Activated CD4-positive, alpha-beta T cell treated with anti-CD3 and anti-CD28 coated beads, Interleukin-2, amount 50 U/mL, for 4 hours (primary cell): Measurements from ENCODE around the gene IFITM5.
A peak's percentile ranks its signal among the peaks of the same experiment; 100 is the strongest.
"Not testable (repeated sequence)": the region's sequence is repeated elsewhere in the genome, so short reads cannot be mapped to it uniquely, and the experiment has no call there.

Experiments
- DNase-seq, 2 experiments: peaks; one replicate each; pipeline ENCODE4 v3.0.0-alpha.2; 2020

The IFITM5 gene

DNA sequence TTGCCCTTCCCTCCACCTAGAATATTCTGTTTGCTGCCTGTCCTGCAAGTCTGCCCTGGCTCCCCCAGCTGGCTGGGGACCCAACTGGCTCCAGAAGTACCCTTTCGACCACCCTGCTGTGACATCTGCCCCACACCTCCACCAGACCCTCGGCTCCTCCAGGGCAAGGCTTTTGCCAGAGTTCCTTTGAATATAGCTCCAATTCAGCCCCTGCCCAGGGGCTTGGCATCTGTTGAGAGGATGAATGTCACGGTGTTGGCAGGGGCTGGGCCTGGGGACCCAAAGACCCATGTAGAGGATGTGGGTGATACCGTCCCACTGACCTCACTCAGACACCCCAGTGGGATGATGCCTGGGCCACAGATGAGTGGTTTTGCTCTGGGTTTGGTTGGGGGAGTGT is 17.2 kb downstream of the IFITM5 start:
- DNase-seq: no peak

- no peak for DNase-seq
Measured at GRCh38 chr11:281486-282161, 17.7 kb downstream of the IFITM5 start.

DNA sequence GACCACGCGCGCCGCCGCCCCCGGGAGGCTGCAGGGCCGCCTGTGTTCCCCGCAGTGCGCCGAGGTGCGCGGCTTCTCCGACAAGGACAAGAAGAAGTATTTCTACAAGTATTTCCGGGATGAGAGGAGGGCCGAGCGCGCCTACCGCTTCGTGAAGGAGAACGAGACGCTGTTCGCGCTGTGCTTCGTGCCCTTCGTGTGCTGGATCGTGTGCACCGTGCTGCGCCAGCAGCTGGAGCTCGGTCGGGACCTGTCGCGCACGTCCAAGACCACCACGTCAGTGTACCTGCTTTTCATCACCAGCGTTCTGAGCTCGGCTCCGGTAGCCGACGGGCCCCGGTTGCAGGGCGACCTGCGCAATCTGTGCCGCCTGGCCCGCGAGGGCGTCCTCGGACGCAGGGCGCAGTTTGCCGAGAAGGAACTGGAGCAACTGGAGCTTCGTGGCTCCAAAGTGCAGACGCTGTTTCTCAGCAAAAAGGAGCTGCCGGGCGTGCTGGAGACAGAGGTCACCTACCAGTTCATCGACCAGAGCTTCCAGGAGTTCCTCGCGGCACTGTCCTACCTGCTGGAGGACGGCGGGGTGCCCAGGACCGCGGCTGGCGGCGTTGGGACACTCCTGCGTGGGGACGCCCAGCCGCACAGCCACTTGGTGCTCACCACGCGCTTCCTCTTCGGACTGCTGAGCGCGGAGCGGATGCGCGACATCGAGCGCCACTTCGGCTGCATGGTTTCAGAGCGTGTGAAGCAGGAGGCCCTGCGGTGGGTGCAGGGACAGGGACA is 18.4 kb downstream of the IFITM5 start:
- DNase-seq: no peak

GRCh38 chr11:279966-280705 is 19.2 kb downstream of the IFITM5 start:
- DNase-seq: peak in 1 of 2 experiments; percentile 42

DNA sequence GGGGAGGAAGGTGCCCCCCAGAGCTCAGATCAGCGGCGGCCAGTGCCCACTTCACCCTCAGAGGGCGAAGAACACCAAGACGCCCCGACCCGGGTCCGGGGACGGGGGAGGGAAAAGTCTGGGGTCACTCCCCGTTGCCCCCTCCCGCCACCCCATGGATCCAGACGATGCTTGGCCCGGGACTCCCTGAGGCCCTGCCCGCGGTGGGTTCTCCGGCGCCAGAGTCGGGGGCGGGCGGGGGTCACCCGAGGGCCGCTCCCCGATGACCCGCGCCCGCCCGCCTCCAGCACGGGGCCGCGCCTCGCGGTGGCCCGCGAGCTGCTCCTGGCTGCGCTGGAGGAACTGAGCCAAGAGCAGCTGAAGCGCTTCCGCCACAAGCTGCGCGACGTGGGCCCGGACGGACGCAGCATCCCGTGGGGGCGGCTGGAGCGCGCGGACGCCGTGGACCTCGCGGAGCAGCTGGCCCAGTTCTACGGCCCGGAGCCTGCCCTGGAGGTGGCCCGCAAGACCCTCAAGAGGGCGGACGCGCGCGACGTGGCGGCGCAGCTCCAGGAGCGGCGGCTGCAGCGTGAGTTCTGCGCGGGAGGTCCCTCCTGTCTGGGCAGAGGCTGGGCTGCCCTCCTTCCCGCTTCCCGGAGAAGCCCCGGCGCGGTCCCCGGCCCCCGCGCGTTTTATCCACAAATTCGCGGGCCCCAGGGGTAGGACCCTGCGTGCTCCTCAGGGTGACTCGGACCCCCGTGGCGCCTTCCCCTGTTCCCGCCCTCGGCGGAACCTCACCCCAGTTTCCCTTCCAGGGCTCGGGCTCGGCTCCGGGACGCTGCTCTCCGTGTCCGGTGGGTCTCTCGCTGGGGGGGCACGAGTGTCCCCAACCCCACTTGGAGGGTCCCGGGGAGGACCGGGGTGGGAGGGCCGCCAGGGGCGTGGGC is 20.0 kb downstream of the IFITM5 start:
- DNase-seq: no peak

DNA sequence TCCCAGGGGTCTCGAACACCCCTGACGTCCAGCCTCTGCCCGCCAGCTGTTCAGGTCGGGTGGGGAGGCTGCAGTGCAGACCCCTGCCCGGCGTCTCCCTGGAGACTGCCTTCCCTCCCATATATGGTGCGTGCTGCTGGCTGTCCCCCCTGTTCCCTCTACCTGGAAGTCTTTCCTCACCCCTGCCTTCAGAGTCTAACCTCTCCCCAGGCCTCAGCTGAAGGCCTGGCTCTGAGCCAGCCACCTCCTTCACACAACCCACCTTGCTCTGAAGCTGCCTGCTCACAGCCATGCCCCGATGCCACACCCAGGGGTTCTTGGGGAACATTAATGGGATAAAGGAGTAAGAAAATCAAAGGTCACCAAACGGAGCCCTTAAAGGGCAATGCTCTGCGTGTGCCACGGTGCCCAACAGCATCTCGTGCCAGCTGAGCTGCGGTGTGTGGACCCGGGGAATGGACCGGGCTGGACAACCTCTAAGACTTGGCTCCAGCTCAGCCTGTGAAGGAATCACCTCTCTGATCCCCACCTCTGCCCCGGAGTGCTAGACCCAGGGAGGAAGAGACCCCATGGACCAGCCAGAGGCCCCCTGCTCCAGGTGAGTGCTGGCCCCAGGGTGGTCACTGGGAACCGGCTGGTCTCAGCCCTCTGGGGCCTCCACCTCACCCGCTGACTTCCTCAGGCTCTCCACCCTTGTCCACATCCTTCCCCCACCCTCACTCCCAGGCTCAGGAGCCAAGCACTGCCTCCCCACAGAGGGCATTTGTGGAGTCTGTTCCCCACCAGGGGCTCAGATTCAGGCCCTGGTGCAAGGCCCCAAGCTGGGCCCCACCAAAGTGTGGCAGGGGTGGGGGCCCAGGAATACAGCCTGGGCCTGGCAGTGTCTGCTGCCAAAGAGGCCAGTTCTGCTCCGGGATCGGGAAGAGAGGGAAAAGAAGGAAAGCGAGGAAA is 21.1 kb downstream of the IFITM5 start, which contains the start of gene NLRP6:
TSS of gene NLRP6 (plus strand) at position 407 of the 951 bp plus-strand sequence. CDS start at position 570, 163 bp downstream.
- no peak for DNase-seq

- no peak for DNase-seq
Measured at GRCh38 chr11:276219-276618, 23.1 kb downstream of the IFITM5 start.

DNA sequence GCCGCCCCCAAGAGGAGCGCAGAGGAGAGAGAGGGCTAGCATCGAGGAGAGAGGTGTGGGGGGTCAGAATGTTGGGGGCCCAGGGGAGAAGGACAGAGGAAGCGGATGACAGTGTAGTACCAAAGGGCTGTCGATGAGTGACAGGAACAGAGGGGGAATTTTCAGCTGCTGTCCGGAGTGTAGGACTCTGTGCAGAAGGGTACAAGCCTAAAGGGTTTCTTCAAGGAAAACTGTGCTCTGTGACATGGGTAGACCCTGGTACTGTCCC is 26.5 kb downstream of the IFITM5 start:
- no peak for DNase-seq

DNA sequence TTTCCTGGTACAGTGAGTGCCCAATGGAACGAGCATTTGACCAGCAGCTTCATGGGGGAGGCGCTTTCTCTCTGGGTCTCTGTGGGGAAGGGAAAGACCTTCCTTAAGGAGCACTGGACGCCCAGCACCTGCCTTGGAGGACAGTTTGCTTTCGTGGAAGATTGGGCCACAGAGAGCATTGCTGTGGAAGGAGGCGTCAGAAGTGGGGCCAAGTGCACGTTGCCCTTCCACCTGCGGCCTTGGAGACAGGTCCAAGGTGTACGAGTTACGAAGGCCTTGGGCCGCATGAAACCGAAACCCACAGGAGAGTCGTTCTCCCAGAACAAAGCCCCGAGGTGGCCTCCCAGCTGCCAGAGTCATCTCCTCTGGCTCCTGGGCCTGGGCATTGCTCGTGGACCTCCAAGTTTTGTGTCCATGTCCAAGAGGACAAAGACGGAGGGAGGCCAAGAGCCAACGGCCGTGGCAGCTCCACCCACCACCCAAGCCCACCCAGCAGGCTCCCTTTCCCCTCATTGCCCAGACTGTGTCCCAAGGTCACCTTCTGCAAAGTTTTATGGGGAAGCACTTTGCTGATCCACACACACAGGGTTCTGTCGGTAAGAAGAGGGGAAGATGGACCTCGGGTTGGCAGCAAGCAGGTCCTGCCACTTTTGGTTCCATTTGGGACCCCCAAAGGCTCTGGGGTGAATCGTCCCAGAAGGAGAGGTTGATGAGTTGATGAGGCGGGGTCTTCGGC is 27.0 kb downstream of the IFITM5 start:
- DNase-seq: no peak

GRCh38 chr11:271319-271715 is 28.0 kb downstream of the IFITM5 start:
- DNase-seq: no peak

- DNase-seq: no peak
Measured at GRCh38 chr11:270451-271318, 28.6 kb downstream of the IFITM5 start.

GRCh38 chr11:269146-269890 is 30.0 kb downstream of the IFITM5 start:
- no peak for DNase-seq

DNA sequence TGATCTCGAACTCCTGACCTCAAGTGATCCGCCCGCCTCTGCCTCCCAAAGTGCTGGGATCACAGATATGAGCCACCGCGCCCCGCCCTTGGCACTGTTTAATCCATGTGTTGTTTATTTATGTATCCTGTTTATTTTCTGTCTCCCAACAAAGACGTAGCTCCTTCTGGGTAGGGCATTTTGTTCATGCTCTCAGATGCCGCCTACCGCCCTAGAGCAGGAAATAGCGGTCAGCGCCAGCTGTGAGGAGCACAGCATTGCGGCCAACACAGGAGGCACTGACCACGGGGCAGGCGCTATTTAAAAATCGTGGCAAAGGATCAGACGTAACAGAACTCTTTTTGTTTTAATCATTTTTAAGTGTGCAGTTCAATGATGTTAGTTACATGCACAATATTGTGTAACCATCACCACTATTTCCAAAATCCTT is 30.6 kb downstream of the IFITM5 start:
- not testable (repeated sequence) for DNase-seq

GRCh38 chr11:267491-267994 is 31.8 kb downstream of the IFITM5 start:
- no peak for DNase-seq

GRCh38 chr11:266676-267439 is 32.5 kb downstream of the IFITM5 start:
- DNase-seq: no peak

DNA sequence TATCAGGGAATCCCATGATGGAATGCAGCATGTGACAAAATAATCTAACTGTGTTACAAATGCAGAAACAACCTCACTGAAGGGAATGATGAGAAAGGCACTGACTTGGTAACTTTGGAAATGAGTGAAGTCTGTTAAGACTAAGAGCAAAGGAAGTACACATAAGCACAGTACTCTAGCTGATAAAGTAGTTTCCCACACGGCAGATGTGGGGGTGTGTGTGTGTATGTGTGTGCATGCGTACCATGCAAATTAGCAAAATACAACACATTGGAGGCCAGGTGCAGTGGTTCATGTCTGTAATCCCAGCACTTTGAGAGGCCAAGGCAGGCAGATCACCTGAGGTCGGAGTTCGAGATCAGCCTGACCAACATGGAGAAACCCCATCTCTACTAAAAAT is 37.7 kb downstream of the IFITM5 start:
- DNase-seq: no peak

- no peak for DNase-seq
Measured at GRCh38 chr11:259413-259812, 39.9 kb downstream of the IFITM5 start.
